Measurements from ENCODE around the gene ZNF428. TPM values are rescaled to one million over a fixed set of nuclear protein-coding genes. Genes with fewer than 3 reads are reported as not detected.

ZNF428 gene
- total and polyA plus RNA-seq, 2 of the 8 experiments (the other 6 are each of a cell fraction or from before 2014, with no cell fraction given) = 7.8 to 16.7 TPM

GRCh38 chr19:43658494-43658893 lies 39.1 kb upstream of the ZNF428 start (continued):
- TF ChIP-seq GTF2F1 (IDR thresholded peaks at IDR 0.05; ENCODE audit: borderline replicate concordance, low read depth, low read length) (no peak), JUN (IDR thresholded peaks at IDR 0.05; ENCODE audit: low read depth, low read length) (no peak), CHD2 (IDR thresholded peaks at IDR 0.05; ENCODE audit: low read length) (no peak), TEAD4 (IDR thresholded peaks at IDR 0.05; ENCODE audit: low read depth, low read length) (no peak)
- TF ChIP-seq, protein P1, sequence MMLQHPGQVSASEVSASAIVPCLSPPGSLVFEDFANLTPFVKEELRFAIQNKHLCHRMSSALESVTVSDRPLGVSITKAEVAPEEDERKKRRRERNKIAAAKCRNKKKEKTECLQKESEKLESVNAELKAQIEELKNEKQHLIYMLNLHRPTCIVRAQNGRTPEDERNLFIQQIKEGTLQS (IDR thresholded peaks at IDR 0.05; ENCODE audit: insufficient read depth, low read depth, low read length) = no peak
